HL-60 (cell line): ENCODE results near the gene RPA1.

Source experiments
- POLR2AphosphoS5 ChIP-seq: IDR thresholded peaks from 2 replicates; pipeline ENCODE4 v1.6.1; 2012; ENCODE audit warnings: low read depth
- TF ChIP-seq, protein P1 (sequence below): IDR thresholded peaks from 2 replicates; pipeline ENCODE4 v1.6.1; 2012; ENCODE audit warnings: low read depth; ENCODE audit not compliant: insufficient replicate concordance
- TF ChIP-seq, protein P2 (sequence below): IDR thresholded peaks from one replicate; pipeline ENCODE4 v1.5.1; 2011; ENCODE audit warnings: low read length, control low read depth, inconsistent platforms; ENCODE audit not compliant: insufficient read depth

DNA sequence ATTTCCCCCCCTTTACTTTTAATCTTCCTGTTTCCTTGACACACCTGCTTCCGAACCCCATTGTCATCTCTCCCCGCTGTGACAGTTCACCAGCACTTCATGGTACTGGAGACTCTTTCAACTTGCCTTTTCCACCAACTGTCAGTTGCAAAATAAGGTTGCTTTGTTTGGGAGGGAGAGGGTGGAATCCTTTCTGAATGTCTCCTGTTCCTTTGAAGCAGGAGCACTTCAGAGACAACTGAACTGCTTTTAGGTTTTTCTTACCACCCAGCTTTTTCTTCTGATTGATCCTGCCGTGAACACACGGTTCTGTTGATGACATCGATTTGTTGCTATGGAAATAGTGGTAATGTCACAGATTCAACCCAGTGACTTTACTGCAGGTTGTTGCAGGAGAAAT, 42.0 kb downstream of the RPA1 start:
- TF ChIP-seq, protein P1, sequence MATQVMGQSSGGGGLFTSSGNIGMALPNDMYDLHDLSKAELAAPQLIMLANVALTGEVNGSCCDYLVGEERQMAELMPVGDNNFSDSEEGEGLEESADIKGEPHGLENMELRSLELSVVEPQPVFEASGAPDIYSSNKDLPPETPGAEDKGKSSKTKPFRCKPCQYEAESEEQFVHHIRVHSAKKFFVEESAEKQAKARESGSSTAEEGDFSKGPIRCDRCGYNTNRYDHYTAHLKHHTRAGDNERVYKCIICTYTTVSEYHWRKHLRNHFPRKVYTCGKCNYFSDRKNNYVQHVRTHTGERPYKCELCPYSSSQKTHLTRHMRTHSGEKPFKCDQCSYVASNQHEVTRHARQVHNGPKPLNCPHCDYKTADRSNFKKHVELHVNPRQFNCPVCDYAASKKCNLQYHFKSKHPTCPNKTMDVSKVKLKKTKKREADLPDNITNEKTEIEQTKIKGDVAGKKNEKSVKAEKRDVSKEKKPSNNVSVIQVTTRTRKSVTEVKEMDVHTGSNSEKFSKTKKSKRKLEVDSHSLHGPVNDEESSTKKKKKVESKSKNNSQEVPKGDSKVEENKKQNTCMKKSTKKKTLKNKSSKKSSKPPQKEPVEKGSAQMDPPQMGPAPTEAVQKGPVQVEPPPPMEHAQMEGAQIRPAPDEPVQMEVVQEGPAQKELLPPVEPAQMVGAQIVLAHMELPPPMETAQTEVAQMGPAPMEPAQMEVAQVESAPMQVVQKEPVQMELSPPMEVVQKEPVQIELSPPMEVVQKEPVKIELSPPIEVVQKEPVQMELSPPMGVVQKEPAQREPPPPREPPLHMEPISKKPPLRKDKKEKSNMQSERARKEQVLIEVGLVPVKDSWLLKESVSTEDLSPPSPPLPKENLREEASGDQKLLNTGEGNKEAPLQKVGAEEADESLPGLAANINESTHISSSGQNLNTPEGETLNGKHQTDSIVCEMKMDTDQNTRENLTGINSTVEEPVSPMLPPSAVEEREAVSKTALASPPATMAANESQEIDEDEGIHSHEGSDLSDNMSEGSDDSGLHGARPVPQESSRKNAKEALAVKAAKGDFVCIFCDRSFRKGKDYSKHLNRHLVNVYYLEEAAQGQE, result no peak
- TF ChIP-seq, protein P2, sequence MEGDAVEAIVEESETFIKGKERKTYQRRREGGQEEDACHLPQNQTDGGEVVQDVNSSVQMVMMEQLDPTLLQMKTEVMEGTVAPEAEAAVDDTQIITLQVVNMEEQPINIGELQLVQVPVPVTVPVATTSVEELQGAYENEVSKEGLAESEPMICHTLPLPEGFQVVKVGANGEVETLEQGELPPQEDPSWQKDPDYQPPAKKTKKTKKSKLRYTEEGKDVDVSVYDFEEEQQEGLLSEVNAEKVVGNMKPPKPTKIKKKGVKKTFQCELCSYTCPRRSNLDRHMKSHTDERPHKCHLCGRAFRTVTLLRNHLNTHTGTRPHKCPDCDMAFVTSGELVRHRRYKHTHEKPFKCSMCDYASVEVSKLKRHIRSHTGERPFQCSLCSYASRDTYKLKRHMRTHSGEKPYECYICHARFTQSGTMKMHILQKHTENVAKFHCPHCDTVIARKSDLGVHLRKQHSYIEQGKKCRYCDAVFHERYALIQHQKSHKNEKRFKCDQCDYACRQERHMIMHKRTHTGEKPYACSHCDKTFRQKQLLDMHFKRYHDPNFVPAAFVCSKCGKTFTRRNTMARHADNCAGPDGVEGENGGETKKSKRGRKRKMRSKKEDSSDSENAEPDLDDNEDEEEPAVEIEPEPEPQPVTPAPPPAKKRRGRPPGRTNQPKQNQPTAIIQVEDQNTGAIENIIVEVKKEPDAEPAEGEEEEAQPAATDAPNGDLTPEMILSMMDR, result no peak
- TF ChIP-seq POLR2AphosphoS5, result no peak
